SU-DHL-6 (cell line): ENCODE measurements around the gene OSBP.

Experiments used
- H2AFZ ChIP-seq: fragments of 200-600 bp; sonication (generic); 2 replicates; pipeline ENCODE4 v1.6.1; 2014; ENCODE audit warnings: low read depth, mild to moderate bottlenecking, moderate library complexity, mixed read lengths, antibody characterized with exemption, low read length; ENCODE audit not compliant: severe bottlenecking
- H3F3A ChIP-seq: fragments of 200-600 bp; shearing (Covaris generic); 2 replicates; pipeline ENCODE4 v1.6.0; 2016; ENCODE audit warnings: antibody characterized with exemption, mild to moderate bottlenecking; ENCODE audit not compliant: insufficient read depth
- H3K27ac ChIP-seq: fragments of 200-600 bp; sonication (generic); 2 replicates; pipeline ENCODE4 v1.5.1; 2016; ENCODE audit warnings: low read depth, mild to moderate bottlenecking, low read length, moderate library complexity, mixed read lengths
- H3K27me3 ChIP-seq: fragments of 200-600 bp; sonication (generic), shearing (Covaris generic); 2 replicates; pipeline ENCODE4 v1.6.0; 2014; ENCODE audit warnings: mild to moderate bottlenecking, low read length
- H3K36me3 ChIP-seq: fragments of 200-600 bp; sonication (generic); 2 replicates; pipeline ENCODE4 v1.6.1; 2014; ENCODE audit warnings: mild to moderate bottlenecking, low read length, mixed read lengths
- H3K4me2 ChIP-seq: fragments of 300-600, 200-600 bp; shearing (Covaris generic), sonication (generic); 2 replicates; pipeline ENCODE4 v1.6.0; 2014; ENCODE audit warnings: low read length, low read depth, mild to moderate bottlenecking; ENCODE audit not compliant: poor library complexity, severe bottlenecking
- H3K4me3 ChIP-seq: fragments of 200-600 bp; sonication (generic); 2 replicates; pipeline ENCODE4 v1.5.1; 2014; ENCODE audit warnings: antibody characterized with exemption, low read length, mild to moderate bottlenecking, mixed read lengths; ENCODE audit not compliant: insufficient read depth, poor library complexity, severe bottlenecking
- H3K79me2 ChIP-seq: fragments of 200-600 bp; sonication (generic); 2 replicates; pipeline ENCODE4 v1.6.1; 2014; ENCODE audit warnings: mild to moderate bottlenecking, low read length, moderate library complexity; ENCODE audit not compliant: insufficient read depth
- H3K9ac ChIP-seq: fragments of 200-600 bp; sonication (generic); 2 replicates; pipeline ENCODE4 v1.7.0; 2014; ENCODE audit warnings: mild to moderate bottlenecking, low read length
- H3K9me2 ChIP-seq: fragments of 200-600 bp; sonication (generic); replicated peaks from 2 replicates; pipeline ENCODE4 v1.6.1; 2014; ENCODE audit warnings: low read length; ENCODE audit not compliant: insufficient read depth
- H3K9me3 ChIP-seq: fragments of 200-600 bp; sonication (generic); 2 replicates; pipeline ENCODE4 v1.6.1; 2014; ENCODE audit warnings: low read length, mixed read lengths; ENCODE audit not compliant: insufficient read depth
- H4K20me1 ChIP-seq: fragments of 200-600 bp; sonication (generic); 2 replicates; pipeline ENCODE4 v1.6.1; 2014; ENCODE audit warnings: low read depth, mild to moderate bottlenecking, antibody characterized with exemption, low read length, moderate library complexity, mixed read lengths
- EZH2phosphoT487 ChIP-seq: fragments of 200-600 bp; sonication (generic), shearing (Covaris generic); conservative IDR thresholded peaks from 2 replicates; pipeline ENCODE4 v1.6.1; 2018; ENCODE audit warnings: mild to moderate bottlenecking, antibody characterized with exemption, low read length, moderate library complexity, mixed read lengths
- TF ChIP-seq, protein P1 (sequence below): fragments of 200-600 bp; sonication (generic); IDR thresholded peaks from one replicate; pipeline ENCODE4 v1.5.1; 2017; ENCODE audit warnings: antibody characterized with exemption, mild to moderate bottlenecking, low read length, moderate library complexity; ENCODE audit not compliant: insufficient read depth, poor library complexity, severe bottlenecking

OSBP gene

DNA sequence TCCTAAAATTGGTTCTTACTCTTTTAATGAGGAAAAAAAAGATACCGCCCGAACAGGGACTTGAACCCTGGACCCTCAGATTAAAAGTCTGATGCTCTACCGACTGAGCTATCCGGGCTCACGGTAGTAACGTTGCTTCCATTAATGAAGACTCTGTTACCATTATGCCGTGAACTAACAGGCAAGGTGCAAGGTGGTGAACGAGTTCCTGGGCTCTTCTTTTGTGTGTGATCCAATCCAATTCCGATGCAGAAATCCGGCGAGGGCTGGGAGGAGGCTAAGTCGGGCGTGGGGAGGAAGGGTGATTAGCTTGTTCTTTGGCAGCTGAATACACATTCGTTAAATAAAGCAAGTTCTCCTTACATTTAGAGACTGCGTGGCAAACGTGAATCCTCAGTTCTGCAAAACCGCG, 55.3 kb downstream of the OSBP start:
- Histone ChIP-seq H3K9me2 (no peaks in the 10 kb centered on the region), H3K9me3 (no peaks in the 10 kb centered on the region), H3F3A (peaks cover 13% of the 10 kb centered on the region), H3K9ac (peak overlapping the region; percentile 79), H4K20me1 (no peaks in the 10 kb centered on the region), H3K36me3 (no peaks in the 10 kb centered on the region), H2AFZ (peak overlapping the region; percentile 91), H3K79me2 (no peaks in the 10 kb centered on the region), H3K27ac (peak overlapping the region; percentile 62), H3K27me3 (no peaks in the 10 kb centered on the region), H3K4me3 (peak overlapping the region; percentile 86), H3K4me2 (peak overlapping the region; percentile 88)
- TF ChIP-seq, protein P1, sequence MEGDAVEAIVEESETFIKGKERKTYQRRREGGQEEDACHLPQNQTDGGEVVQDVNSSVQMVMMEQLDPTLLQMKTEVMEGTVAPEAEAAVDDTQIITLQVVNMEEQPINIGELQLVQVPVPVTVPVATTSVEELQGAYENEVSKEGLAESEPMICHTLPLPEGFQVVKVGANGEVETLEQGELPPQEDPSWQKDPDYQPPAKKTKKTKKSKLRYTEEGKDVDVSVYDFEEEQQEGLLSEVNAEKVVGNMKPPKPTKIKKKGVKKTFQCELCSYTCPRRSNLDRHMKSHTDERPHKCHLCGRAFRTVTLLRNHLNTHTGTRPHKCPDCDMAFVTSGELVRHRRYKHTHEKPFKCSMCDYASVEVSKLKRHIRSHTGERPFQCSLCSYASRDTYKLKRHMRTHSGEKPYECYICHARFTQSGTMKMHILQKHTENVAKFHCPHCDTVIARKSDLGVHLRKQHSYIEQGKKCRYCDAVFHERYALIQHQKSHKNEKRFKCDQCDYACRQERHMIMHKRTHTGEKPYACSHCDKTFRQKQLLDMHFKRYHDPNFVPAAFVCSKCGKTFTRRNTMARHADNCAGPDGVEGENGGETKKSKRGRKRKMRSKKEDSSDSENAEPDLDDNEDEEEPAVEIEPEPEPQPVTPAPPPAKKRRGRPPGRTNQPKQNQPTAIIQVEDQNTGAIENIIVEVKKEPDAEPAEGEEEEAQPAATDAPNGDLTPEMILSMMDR, result no peak
- no peak for TF ChIP-seq EZH2phosphoT487

DNA sequence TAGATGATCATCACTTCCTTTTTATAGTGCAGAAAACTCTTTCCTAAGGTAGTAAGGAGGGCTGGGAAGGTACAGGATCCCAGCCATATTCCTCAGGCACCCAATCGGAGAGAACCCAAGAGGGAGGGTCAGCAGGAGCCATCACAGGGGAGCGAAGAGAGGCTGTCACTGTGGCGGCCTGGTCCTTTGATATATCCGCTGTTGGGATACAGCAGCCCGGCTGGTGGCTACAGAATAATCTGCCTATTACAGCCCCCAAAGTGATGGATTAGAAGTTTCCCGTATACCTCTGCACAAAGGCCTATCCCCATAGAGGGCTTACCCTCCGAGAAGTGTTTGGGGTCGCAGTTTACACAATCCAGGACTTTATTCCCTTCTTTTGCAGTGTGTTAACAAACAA, 55.7 kb downstream of the OSBP start:
- Histone ChIP-seq H3K79me2 (no peaks in the 10 kb centered on the region), H3K9ac (peak overlapping the region; percentile 79), H3K36me3 (no peaks in the 10 kb centered on the region), H3F3A (peaks cover 13% of the 10 kb centered on the region), H3K9me3 (no peaks in the 10 kb centered on the region), H3K9me2 (no peaks in the 10 kb centered on the region), H4K20me1 (no peaks in the 10 kb centered on the region), H3K27me3 (no peaks in the 10 kb centered on the region), H2AFZ (no peak overlapping the region), H3K4me2 (peak overlapping the region; percentile 88), H3K4me3 (peak overlapping the region; percentile 86), H3K27ac (no peak overlapping the region)
- TF ChIP-seq, protein P1, result no peak
- TF ChIP-seq EZH2phosphoT487, result no peak

- Histone ChIP-seq H3K27ac (no peak overlapping the region), H3F3A (peaks cover 13% of the 10 kb centered on the region), H3K9me3 (no peaks in the 10 kb centered on the region), H3K4me3 (peak overlapping the region; percentile 7), H3K36me3 (no peaks in the 10 kb centered on the region), H3K9ac (no peak overlapping the region), H3K4me2 (peak overlapping the region; percentile 39), H4K20me1 (no peaks in the 10 kb centered on the region), H2AFZ (no peak overlapping the region), H3K9me2 (no peaks in the 10 kb centered on the region), H3K27me3 (no peaks in the 10 kb centered on the region), H3K79me2 (no peaks in the 10 kb centered on the region)
- TF ChIP-seq, protein P1, result no peak
- TF ChIP-seq EZH2phosphoT487, result no peak
These were observed 57.3 kb downstream of the OSBP start for GRCh38 chr11:59558270-59558643.

GRCh38 chr11:59556917-59557348, 58.6 kb downstream of the OSBP start:
- TF ChIP-seq EZH2phosphoT487, result no peak
- TF ChIP-seq, protein P1, result no peak
- no peaks in the 10 kb centered on the region for H3K79me2 ChIP-seq
- no peak overlapping the region for H3K27ac ChIP-seq
- no peak overlapping the region for H3K4me3 ChIP-seq
- H3K9me2 ChIP-seq, result no peaks in the 10 kb centered on the region
- peaks cover 18% of the 10 kb centered on the region for H3F3A ChIP-seq
- H3K27me3 ChIP-seq, result no peaks in the 10 kb centered on the region
- H4K20me1 ChIP-seq, result no peaks in the 10 kb centered on the region
- H3K9ac ChIP-seq, result no peak overlapping the region
- no peaks in the 10 kb centered on the region for H3K36me3 ChIP-seq
- no peaks in the 10 kb centered on the region for H3K9me3 ChIP-seq
- no peak overlapping the region for H2AFZ ChIP-seq
- H3K4me2 ChIP-seq, result peak overlapping the region; percentile 39
